Measurements from ENCODE around the gene ZMYM4. TPM values are rescaled to one million over a fixed set of nuclear protein-coding genes. Genes with fewer than 3 reads are reported as not detected.

ZMYM4 gene
- total RNA-seq, 3 donors from 2014 or later = 47.2 to 71.1 (median 47.8) TPM

DNA sequence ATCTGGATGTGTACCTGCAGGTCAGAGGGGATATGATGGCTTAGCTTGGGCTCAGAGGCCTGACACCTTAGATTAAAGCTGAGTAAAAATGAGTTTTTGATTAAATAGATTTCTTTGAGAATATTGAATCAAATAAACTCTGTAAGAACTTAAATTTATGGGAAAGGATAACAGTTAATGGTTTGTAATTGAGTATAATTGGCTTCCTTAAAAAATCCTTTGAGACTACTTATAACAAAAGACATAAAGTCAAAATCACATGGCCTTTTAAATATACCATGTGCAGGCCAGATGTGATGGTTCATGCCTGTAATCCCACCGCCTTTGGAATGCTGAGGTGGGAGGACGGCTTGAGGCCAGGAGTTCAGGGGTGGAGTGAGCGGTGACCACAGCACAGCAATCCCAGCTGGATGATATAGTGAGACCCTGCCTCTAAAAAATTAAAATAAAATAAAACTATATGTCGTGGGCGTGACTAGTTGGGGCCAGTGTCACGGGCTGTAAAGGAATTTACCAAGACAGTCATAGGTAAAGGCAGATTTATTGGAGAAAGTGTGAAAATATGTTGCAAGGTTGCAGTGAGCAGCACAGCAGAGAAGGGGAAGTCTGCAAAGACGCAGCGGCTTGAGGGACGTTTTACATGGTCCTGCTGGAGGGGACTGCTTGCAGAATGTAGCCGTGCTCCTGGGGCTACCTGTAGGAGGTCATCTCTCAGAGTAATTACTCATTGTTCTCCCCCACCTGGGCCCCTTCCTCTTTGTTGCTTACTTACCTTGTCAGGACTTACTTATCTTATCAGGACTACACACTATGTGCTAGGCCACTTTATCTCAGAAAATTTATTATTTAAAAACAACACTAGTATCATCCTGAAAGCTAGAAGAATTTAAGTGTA, 122.3 kb downstream of the ZMYM4 start:
- no peaks in the 10 kb centered on the region for H3K27me3 ChIP-seq
- H3K27ac ChIP-seq = no peak overlapping the region
- H3K4me3 ChIP-seq = no peak overlapping the region
- H3K9me3 ChIP-seq = no peaks in the 10 kb centered on the region
- no peak for DNase-seq (ENCODE audit: low spot score in 2 of 2)
- intact Hi-C loops (cut with DNase I; ENCODE audit: low total_unique reads) = no loop called here
- H3K36me3 ChIP-seq = no peaks in the 10 kb centered on the region
- no peaks in the 10 kb centered on the region for H3K4me1 ChIP-seq
- TF ChIP-seq, protein P1, sequence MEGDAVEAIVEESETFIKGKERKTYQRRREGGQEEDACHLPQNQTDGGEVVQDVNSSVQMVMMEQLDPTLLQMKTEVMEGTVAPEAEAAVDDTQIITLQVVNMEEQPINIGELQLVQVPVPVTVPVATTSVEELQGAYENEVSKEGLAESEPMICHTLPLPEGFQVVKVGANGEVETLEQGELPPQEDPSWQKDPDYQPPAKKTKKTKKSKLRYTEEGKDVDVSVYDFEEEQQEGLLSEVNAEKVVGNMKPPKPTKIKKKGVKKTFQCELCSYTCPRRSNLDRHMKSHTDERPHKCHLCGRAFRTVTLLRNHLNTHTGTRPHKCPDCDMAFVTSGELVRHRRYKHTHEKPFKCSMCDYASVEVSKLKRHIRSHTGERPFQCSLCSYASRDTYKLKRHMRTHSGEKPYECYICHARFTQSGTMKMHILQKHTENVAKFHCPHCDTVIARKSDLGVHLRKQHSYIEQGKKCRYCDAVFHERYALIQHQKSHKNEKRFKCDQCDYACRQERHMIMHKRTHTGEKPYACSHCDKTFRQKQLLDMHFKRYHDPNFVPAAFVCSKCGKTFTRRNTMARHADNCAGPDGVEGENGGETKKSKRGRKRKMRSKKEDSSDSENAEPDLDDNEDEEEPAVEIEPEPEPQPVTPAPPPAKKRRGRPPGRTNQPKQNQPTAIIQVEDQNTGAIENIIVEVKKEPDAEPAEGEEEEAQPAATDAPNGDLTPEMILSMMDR (IDR thresholded peaks at IDR 0.05) = no peak
- TF ChIP-seq POLR2A (IDR thresholded peaks at IDR 0.05) = no peak
- no peak for TF ChIP-seq POLR2AphosphoS5 (IDR thresholded peaks at IDR 0.05)

GRCh38 chr1:35394386-35394785, 125.9 kb downstream of the ZMYM4 start:
- peaks cover 8% of the 10 kb centered on the region for H3K36me3 ChIP-seq
- H3K4me3 ChIP-seq = no peak overlapping the region
- H3K27ac ChIP-seq = no peak overlapping the region
- H3K9me3 ChIP-seq = no peaks in the 10 kb centered on the region
- no peak for DNase-seq (ENCODE audit: low spot score in 2 of 2)
- no peak for TF ChIP-seq POLR2AphosphoS5 (IDR thresholded peaks at IDR 0.05)
- TF ChIP-seq, protein P1 (IDR thresholded peaks at IDR 0.05) = no peak
- TF ChIP-seq POLR2A (IDR thresholded peaks at IDR 0.05) = no peak
- H3K4me1 ChIP-seq = no peaks in the 10 kb centered on the region
- intact Hi-C loops (cut with DNase I; ENCODE audit: low total_unique reads) = no loop called here
- H3K27me3 ChIP-seq = no peaks in the 10 kb centered on the region

DNA sequence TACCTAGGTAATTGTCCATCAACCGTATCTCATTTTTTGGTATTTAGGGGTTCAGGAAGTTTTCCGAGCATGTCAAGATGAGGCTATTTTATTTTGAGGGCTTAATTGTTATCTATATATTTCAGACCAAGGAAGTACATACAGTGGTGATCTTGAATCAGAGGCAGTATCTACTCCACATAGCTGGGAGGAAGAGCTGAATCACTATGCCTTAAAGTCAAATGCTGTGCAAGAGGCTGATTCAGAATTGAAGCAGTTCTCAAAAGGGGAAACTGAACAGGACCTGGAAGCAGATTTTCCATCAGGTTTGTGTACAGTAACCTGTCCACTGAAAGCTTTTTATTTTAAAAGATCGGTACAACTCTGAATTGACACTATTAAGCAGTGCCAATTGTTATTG, 130.2 kb downstream of the ZMYM4 start:
- no peak for TF ChIP-seq POLR2AphosphoS5 (IDR thresholded peaks at IDR 0.05)
- TF ChIP-seq, protein P1 (IDR thresholded peaks at IDR 0.05) = no peak
- TF ChIP-seq POLR2A (IDR thresholded peaks at IDR 0.05) = no peak
- DNase-seq (ENCODE audit: low spot score in 2 of 2) = no peak
- Histone ChIP-seq H3K4me3 (no peak overlapping the region), H3K27me3 (no peaks in the 10 kb centered on the region), H3K4me1 (no peaks in the 10 kb centered on the region), H3K27ac (no peak overlapping the region), H3K36me3 (peaks cover 8% of the 10 kb centered on the region), H3K9me3 (no peaks in the 10 kb centered on the region)
- intact Hi-C loops (cut with DNase I; ENCODE audit: low total_unique reads) = no loop called here

DNA sequence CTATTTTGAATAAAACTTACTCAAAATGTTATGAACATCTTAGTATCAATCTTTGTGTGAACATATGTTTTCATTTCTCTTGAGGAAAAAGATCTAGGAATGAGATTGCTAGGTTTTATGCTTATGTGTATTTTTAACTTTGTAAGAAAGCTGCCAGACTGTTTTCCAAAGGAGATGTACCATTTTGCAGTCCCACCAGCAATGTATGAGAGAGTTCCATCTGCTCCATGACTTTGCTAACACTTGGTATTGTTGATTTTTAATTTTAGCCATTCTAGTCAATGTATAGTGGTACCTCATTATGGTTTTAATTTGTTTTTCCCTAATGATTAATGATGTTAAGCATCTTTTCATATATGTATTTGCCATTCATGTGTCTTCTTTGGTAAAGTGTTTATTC, 132.5 kb downstream of the ZMYM4 start:
- no peak overlapping the region for H3K27ac ChIP-seq
- H3K9me3 ChIP-seq = no peaks in the 10 kb centered on the region
- H3K27me3 ChIP-seq = no peaks in the 10 kb centered on the region
- no peaks in the 10 kb centered on the region for H3K4me1 ChIP-seq
- no peak for DNase-seq (ENCODE audit: low spot score in 2 of 2)
- H3K36me3 ChIP-seq = peaks cover 8% of the 10 kb centered on the region
- intact Hi-C loops (cut with DNase I; ENCODE audit: low total_unique reads) = no loop called here
- no peak overlapping the region for H3K4me3 ChIP-seq
- TF ChIP-seq POLR2AphosphoS5 (IDR thresholded peaks at IDR 0.05) = no peak
- TF ChIP-seq, protein P1 (IDR thresholded peaks at IDR 0.05) = no peak
- TF ChIP-seq POLR2A (IDR thresholded peaks at IDR 0.05) = no peak

DNA sequence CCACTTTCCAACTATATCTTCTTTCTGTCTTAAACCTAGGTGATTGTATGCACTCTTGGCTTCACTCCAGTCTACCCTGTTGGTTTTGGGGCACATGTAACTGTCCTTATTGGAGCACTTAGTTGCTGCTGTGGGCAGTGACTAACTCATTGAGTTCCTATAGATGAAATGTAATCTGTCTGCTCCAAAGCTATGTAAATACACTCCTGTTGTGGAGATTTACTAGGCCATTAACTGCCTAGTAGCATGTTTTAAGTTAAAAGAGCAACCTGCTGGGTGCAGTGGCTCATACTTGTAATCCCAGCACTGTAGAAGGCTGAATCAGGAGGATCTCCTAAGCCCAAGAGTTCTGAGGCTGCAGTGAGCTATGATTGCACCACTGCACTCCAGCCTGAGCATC, 137.6 kb downstream of the ZMYM4 start:
- H3K9me3 ChIP-seq = no peaks in the 10 kb centered on the region
- H3K4me3 ChIP-seq = no peak overlapping the region
- H3K27ac ChIP-seq = no peak overlapping the region
- no peak for DNase-seq (ENCODE audit: low spot score in 2 of 2)
- no peaks in the 10 kb centered on the region for H3K27me3 ChIP-seq
- H3K36me3 ChIP-seq = peaks cover 6% of the 10 kb centered on the region
- no peak for TF ChIP-seq POLR2AphosphoS5 (IDR thresholded peaks at IDR 0.05)
- TF ChIP-seq, protein P1 (IDR thresholded peaks at IDR 0.05) = no peak
- no peak for TF ChIP-seq POLR2A (IDR thresholded peaks at IDR 0.05)
- no peaks in the 10 kb centered on the region for H3K4me1 ChIP-seq
- intact Hi-C loops (cut with DNase I; ENCODE audit: low total_unique reads) = no loop called here

Measured in breast epithelium (tissue), 4 donors.